KBM-7 (cell line): ENCODE measurements around the gene RPS17.
"Not testable (repeated sequence)": the region's sequence is repeated elsewhere in the genome, so short reads cannot be mapped to it uniquely, and the experiment has no call there.

Experiments used
- DNase-seq: peaks from one replicate; pipeline ENCODE4 v3.0.0-alpha.2; 2015
- in situ Hi-C: fragments of 300-500 bp; cut with MboI; formaldehyde crosslinking; loops from 2 replicates; pipeline ENCODE4 v1.14.3; 2020; ENCODE audit warnings: low sequenced_read_pairs, low pct_unique_long_range_greater_than_20kb, mixed read lengths

The RPS17 gene

GRCh38 chr15:82531496-82532382, 8.5 kb downstream of the RPS17 start:
- DNase-seq = no peak

GRCh38 chr15:82530606-82531379, 9.5 kb downstream of the RPS17 start:
- DNase-seq = peak; percentile 93
- in situ Hi-C loops = no loop called here

More at GRCh38 chr15:82531496-82532382, 8.5 kb downstream of the RPS17 start:
- in situ Hi-C loops = no loop called here

GRCh38 chr15:82530006-82530405, 10.3 kb downstream of the RPS17 start:
- no peak for DNase-seq
- in situ Hi-C loops = no loop called here

DNA sequence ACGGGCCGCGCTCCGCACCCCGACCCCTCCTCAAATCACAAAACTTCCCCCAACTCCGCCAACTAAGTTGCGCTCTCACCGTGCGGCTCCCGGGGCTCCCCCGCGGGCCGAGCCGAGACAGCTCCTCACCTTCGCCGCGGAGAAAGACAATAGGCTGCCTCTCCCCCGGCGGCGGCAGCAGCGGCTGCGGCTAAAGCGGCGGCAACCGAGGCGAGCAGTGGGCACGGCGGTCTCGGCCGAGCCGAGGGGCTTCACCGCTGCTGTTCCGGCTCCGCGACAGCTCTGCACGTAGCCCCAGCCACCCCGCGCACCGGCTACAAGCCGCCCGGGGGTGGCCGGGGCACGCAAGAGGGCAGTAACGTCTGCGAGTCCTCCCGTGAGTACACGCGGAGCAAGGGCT, 26.7 kb downstream of the RPS17 start:
- in situ Hi-C loops, DNase-seq: not testable (repeated sequence)

DNA sequence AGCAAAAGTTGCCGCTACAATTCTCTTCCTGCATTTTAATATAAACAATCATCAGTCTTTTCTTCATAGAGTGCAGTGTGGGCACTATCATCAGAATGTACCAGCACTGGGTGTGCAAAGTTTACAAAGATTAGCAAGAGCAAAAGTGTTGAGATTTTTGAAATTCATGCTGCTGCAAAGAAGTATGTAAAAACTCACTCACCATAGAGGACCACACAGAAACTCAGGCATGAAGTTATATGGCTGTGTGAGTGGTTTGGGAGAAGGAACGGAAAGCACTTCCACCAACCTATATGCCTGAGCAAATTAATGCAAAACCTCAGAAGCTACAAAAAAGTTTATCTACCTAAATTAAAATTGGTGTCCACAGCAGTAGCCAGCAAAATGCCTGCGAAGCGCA, 32.6 kb downstream of the RPS17 start:
- DNase-seq, in situ Hi-C loops: not testable (repeated sequence)

DNA sequence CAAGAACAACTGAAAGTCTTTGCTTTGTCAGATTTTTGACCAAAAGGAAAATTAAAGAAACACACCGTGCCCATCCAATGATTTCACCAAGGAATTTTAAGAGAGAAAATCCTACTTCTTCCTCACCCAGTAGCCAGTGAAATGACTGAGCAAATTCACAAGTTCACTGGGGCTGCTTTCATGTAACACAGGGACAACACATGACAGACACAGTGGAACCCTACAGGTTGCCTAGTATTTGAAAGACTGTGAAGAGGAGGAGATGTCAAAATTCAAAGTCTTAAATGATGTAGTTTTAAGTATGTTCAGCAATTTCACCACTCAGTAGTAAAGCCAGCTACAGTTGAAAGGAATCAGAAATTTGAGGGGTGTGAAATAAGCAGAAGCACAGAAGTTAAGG, 33.2 kb downstream of the RPS17 start:
- in situ Hi-C loops, DNase-seq: not testable (repeated sequence)

GRCh38 chr15:82505842-82506241, 34.4 kb downstream of the RPS17 start:
- DNase-seq, in situ Hi-C loops: not testable (repeated sequence)

GRCh38 chr15:82504074-82504473, 36.2 kb downstream of the RPS17 start:
- in situ Hi-C loops, DNase-seq: not testable (repeated sequence)

- DNase-seq, in situ Hi-C loops: not testable (repeated sequence)
Measured at GRCh38 chr15:82502700-82503339, 37.4 kb downstream of the RPS17 start.

- DNase-seq, in situ Hi-C loops: not testable (repeated sequence)
Measured at GRCh38 chr15:82500772-82501171, 39.5 kb downstream of the RPS17 start.

GRCh38 chr15:82497978-82498377, 42.3 kb downstream of the RPS17 start:
- in situ Hi-C loops, DNase-seq: not testable (repeated sequence)

DNA sequence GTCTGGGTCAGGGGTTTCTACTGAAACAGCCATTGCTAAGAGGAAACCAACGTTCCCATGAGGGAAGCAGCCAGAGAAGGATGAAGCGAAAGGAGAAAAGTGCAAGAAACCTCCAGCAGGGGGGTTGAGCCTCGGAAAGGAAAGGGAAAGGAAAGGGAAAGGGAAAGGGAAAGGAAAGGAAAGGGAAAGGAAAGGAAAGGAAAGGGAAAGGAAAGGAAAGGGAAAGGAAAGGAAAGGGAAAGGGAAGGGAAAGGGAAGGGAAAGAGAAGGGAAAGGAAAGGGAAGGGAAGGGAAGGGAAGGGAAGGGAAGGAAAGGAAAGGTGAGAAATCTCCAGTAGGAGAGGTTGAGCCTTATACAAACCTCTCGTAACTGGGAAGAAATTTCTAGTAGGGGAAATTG, 52.0 kb downstream of the RPS17 start:
- DNase-seq, in situ Hi-C loops: not testable (repeated sequence)

GRCh38 chr15:82487045-82487444, 53.2 kb downstream of the RPS17 start:
- DNase-seq, in situ Hi-C loops: not testable (repeated sequence)
